Measurements from ENCODE around the gene PCDH15.
A peak's percentile ranks its signal among the peaks of the same experiment; 100 is the strongest.

The PCDH15 gene

DNA sequence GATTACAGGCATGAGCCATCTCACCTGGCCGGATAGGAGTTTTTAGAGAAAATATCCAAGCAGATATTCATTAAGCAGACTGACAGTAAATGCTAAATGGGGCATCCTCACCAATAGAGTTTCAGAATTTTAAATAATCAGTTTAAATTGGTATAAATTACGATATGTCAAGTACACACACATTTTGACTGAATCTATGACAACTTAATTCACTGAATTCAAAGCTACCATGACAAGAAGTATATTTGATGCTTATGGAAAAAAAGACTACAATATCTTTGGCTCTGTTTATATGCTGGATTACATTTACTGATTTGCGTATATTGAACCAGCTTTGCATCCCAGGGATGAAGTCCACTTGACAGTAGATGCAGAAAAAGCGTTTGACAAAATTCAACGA is 774.7 kb downstream of the PCDH15 start:
- no peak for DNase-seq (ENCODE audit: low read depth)
- TF ChIP-seq, protein P1, sequence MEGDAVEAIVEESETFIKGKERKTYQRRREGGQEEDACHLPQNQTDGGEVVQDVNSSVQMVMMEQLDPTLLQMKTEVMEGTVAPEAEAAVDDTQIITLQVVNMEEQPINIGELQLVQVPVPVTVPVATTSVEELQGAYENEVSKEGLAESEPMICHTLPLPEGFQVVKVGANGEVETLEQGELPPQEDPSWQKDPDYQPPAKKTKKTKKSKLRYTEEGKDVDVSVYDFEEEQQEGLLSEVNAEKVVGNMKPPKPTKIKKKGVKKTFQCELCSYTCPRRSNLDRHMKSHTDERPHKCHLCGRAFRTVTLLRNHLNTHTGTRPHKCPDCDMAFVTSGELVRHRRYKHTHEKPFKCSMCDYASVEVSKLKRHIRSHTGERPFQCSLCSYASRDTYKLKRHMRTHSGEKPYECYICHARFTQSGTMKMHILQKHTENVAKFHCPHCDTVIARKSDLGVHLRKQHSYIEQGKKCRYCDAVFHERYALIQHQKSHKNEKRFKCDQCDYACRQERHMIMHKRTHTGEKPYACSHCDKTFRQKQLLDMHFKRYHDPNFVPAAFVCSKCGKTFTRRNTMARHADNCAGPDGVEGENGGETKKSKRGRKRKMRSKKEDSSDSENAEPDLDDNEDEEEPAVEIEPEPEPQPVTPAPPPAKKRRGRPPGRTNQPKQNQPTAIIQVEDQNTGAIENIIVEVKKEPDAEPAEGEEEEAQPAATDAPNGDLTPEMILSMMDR (IDR thresholded peaks at IDR 0.05; ENCODE audit: control insufficient read depth, extremely low read depth, insufficient read depth): no peak
- H3K4me3 ChIP-seq (ENCODE audit: low read depth, low read length): no peak overlapping the region

DNA sequence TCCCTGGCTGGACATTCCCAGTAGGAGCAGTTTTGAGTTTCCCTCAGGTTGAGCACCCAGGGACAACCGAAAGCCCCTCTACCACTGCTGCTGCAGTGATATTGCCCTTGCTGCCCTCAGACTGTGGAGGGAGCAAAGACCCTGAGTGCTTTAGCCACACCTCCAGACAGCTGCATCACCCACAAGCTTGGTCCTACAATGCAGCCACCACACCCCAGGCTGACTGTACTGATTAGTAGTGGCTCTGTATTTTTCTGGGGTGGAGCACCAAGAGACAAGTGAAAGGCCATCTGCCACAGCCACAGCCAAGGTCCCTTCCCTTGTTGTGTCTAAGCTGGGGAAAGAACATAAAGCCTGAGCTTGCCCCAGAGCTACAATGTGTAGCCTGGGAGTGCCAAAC is 789.9 kb downstream of the PCDH15 start:
- TF ChIP-seq, protein P1 (IDR thresholded peaks at IDR 0.05; ENCODE audit: control insufficient read depth, extremely low read depth, insufficient read depth): no peak
- H3K4me3 ChIP-seq (ENCODE audit: low read depth, low read length): no peak overlapping the region
- DNase-seq (ENCODE audit: low read depth): no peak

DNA sequence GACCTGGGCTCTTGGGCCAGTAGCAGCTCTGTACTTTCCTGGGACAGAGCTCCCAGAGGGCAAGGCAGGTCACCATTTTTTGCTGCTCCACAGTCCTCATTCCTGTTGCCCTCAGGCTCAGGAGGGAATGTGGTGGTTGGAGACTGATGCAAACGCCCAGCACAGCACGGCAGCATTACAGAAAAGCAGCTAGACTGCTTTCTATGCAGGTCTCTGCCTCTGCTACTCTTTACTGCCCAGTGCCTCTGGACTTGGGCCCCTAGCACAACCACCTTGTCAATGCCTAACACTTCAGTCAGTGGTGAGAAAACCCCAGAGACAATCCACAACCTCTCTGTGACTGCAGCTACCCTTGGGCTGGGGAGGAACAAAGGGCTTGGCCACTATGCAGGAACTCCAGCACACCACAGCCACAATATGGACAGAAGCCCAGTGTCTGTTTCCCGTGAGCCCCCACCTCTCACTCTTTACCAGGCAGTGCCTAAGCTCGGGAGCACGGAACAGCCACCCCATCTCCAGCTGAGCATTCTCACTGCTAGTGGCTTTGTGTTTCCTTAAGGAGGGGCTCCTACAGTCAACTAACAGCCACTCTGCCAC is 790.6 kb downstream of the PCDH15 start:
- TF ChIP-seq, protein P1 (IDR thresholded peaks at IDR 0.05; ENCODE audit: control insufficient read depth, extremely low read depth, insufficient read depth): no peak
- no peak for DNase-seq (ENCODE audit: low read depth)

DNA sequence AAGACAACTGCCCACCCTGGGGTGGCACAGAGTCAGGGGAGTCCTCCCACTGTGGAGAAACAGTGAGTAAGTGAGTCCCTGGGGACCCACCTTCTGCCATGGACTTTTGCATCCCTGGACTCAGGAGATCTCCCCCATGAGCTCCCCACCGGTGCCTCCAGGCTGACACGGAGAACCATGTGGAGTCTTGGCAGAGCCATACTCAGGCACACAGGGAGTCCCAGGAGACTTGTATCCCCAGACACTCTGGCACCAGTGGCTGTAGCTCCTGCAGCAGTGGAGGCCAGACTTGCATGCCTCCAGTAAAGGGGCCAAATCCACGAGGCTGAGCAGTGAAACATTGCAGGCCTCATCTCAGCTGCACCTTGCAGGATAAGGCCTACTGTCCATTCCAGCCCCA is 791.4 kb downstream of the PCDH15 start:
- no peak overlapping the region for H3K4me3 ChIP-seq (ENCODE audit: low read depth, low read length)
- TF ChIP-seq, protein P1 (IDR thresholded peaks at IDR 0.05; ENCODE audit: control insufficient read depth, extremely low read depth, insufficient read depth): no peak
- no peak for DNase-seq (ENCODE audit: low read depth)

More for the DNA sequence above, 790.6 kb downstream of the PCDH15 start:
- no peak overlapping the region for H3K4me3 ChIP-seq (ENCODE audit: low read depth, low read length)

DNA sequence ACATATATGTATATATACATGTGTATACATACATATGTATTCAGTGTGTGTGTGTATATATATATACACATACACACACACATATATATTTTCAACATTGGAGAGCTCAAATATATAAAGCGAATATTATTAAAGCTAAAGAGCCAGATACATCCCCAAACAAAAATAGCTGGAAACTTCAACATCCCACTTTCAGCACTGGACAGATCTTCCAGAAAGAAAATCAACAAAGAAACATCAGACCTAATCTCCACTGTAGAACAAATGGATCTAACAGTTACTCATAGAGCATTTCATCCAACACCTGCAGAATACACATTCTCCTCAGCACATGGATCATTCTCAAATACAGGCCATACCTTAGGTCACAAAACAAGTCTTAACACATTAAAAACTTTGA is 799.0 kb downstream of the PCDH15 start:
- DNase-seq (ENCODE audit: low read depth): no peak
- TF ChIP-seq, protein P1 (IDR thresholded peaks at IDR 0.05; ENCODE audit: control insufficient read depth, extremely low read depth, insufficient read depth): no peak
- H3K4me3 ChIP-seq (ENCODE audit: low read depth, low read length): no peak overlapping the region

DNA sequence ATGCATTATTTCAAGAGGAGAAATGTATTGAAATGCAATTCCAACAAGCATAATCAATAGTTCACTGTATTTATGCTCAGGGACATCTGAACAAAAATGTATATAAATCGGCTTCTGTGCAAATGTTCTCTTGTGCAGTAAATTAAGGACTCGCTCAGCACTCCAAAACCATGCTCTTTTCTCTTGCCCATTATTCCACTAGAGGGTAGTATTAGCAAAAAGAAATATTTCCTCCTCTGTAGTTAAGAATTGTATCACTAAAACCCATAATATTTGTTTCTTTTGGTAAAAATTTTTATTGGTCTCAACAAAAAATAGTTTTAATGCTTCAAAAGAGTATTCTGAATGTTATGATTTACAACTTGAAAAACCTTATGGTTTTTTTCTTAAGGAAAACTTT is 803.1 kb downstream of the PCDH15 start:
- TF ChIP-seq, protein P1 (IDR thresholded peaks at IDR 0.05; ENCODE audit: control insufficient read depth, extremely low read depth, insufficient read depth): peak; percentile 54
- DNase-seq (ENCODE audit: low read depth): no peak
- H3K4me3 ChIP-seq (ENCODE audit: low read depth, low read length): no peak overlapping the region

DNA sequence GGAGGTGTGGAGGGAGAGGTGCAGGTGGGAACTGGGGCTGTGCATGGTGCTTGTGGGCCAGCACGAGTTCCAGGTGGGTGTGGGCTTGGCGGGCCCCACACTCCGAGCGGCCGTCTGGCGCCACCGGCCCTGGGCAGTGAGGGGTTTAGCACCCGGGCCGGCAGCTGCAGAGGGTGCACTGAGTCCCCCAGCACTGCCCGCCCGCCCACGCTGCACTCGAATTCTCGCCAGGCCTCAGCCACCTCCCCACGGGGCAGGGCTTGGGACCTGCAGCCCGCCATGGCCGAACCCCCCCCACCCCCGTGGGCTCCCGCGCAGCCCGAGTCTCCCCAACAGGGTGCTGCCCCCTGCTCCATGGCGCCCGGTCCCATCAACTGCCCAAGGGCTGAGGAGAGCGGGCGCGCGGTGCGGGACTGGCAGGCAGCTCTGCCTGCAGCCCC is 810.2 kb downstream of the PCDH15 start:
- no peak for DNase-seq (ENCODE audit: low read depth)
- TF ChIP-seq, protein P1 (IDR thresholded peaks at IDR 0.05; ENCODE audit: control insufficient read depth, extremely low read depth, insufficient read depth): no peak
- no peak overlapping the region for H3K4me3 ChIP-seq (ENCODE audit: low read depth, low read length)
